HepG2 (cell line): ENCODE results near the gene PRDX5. TPM values are rescaled to one million over a fixed set of nuclear protein-coding genes. Genes with fewer than 3 reads are reported as not detected.

Experiments
- FOSL1 ChIP-seq: sonication (generic); formaldehyde crosslinking; IDR thresholded peaks from 2 replicates; pipeline ENCODE4 v1.9.0; 2021; ENCODE audit warnings: missing genetic modification reagents, borderline replicate concordance
- FOXA1 ChIP-seq, 2 experiments: fragments of 450-650 bp in 1 of 2; sonication (generic) in 1 of 2; formaldehyde crosslinking in 1 of 2; IDR thresholded peaks; 2 replicates each; pipeline versions ENCODE4 v1.4.0 to v1.6.1; 2016 to 2020; ENCODE audit warnings: missing genetic modification reagents in 1 of 2
- GABPB1 ChIP-seq: IDR thresholded peaks from 2 replicates; pipeline ENCODE4 v1.6.1; 2016; ENCODE audit warnings: mild to moderate bottlenecking, missing genetic modification reagents, moderate library complexity, missing compliant biosample characterization
- GTF3A ChIP-seq: sonication (generic); formaldehyde crosslinking; conservative IDR thresholded peaks from 2 replicates; pipeline ENCODE4 v1.4.0; 2020; ENCODE audit warnings: mild to moderate bottlenecking, missing genetic modification reagents
- KLF13 ChIP-seq: sonication (generic); formaldehyde crosslinking; IDR thresholded peaks from 2 replicates; pipeline ENCODE4 v1.4.0; 2020; ENCODE audit warnings: mild to moderate bottlenecking, missing genetic modification reagents
- PLRG1 ChIP-seq: fragments of 450-650 bp; conservative IDR thresholded peaks from 2 replicates; pipeline ENCODE4 v1.6.1; 2016
- RBM39 ChIP-seq: fragments of 200-400 bp; formaldehyde crosslinking; IDR thresholded peaks from one replicate; pipeline ENCODE4 v1.6.1; 2018; ENCODE audit warnings: antibody characterized with exemption, mild to moderate bottlenecking, low read depth, low read length; ENCODE audit not compliant: poor library complexity, severe bottlenecking
- RXRB ChIP-seq: IDR thresholded peaks from 2 replicates; pipeline ENCODE4 v1.6.1; 2016; ENCODE audit warnings: borderline replicate concordance, missing genetic modification reagents, missing compliant biosample characterization
- SALL1 ChIP-seq: sonication (generic); formaldehyde crosslinking; IDR thresholded peaks from 2 replicates; pipeline ENCODE4 v1.8.0; 2022; ENCODE audit warnings: mild to moderate bottlenecking, missing genetic modification reagents
- SMC3 ChIP-seq: IDR thresholded peaks from 2 replicates; pipeline ENCODE4 v1.6.1; 2011; ENCODE audit warnings: low read length, improper control_type of control experiment
- SRY ChIP-seq: sonication (generic); formaldehyde crosslinking; IDR thresholded peaks from 2 replicates; pipeline ENCODE4 v1.8.0; 2022; ENCODE audit warnings: mild to moderate bottlenecking, missing genetic modification reagents
- YY1 ChIP-seq: IDR thresholded peaks from 2 replicates; pipeline ENCODE4 v1.6.1; 2011; ENCODE audit warnings: low read length, low read depth, moderate library complexity, mild to moderate bottlenecking; ENCODE audit not compliant: insufficient read depth, insufficient replicate concordance
- ZBTB14 ChIP-seq: sonication (generic); formaldehyde crosslinking; IDR thresholded peaks from 2 replicates; pipeline ENCODE4 v1.4.0; 2020; ENCODE audit warnings: missing genetic modification reagents
- ZNF138 ChIP-seq: sonication (generic); formaldehyde crosslinking; IDR thresholded peaks from 2 replicates; pipeline ENCODE4 v1.5.0; 2020; ENCODE audit warnings: mild to moderate bottlenecking, low read depth, missing genetic modification reagents
- ZNF362 ChIP-seq: sonication (generic); formaldehyde crosslinking; IDR thresholded peaks from 2 replicates; pipeline ENCODE4 v1.4.0; 2020; ENCODE audit warnings: missing genetic modification reagents, mild to moderate bottlenecking, borderline replicate concordance
- ZNF44 ChIP-seq: sonication (generic); formaldehyde crosslinking; IDR thresholded peaks from 2 replicates; pipeline ENCODE4 v1.5.1; 2020; ENCODE audit warnings: mild to moderate bottlenecking, missing genetic modification reagents
- ZNF737 ChIP-seq: sonication (generic); formaldehyde crosslinking; IDR thresholded peaks from 2 replicates; pipeline ENCODE4 v1.5.0; 2020; ENCODE audit warnings: missing genetic modification reagents, mild to moderate bottlenecking, borderline replicate concordance
- polyA plus RNA-seq, 8 experiments: library from polyadenylated mRNA; depleted of rRNA in 3 of 8; stranded (reverse) in 7 of 8; unstranded in 1 of 8; fragments of >200 nt; fragmentation: Illumina TruSeq in 4 of 8; extraction: Trizol in 4 of 8; gene quantifications; 2 replicates each; pipeline versions ENCODE4 v1.2.1 to v1.2.3, GENCODE V29; 2011 to 2016; ENCODE audit warnings: low read depth in 4 of 8, missing spikeins in 1 of 8, mixed read lengths in 1 of 8; ENCODE audit not compliant: insufficient read depth in 1 of 8
- total RNA-seq, 5 experiments: library from RNA; depleted of rRNA; stranded (reverse); fragments of >200 nt; fragmentation: Illumina TruSeq; extraction: Trizol; gene quantifications; 2 replicates each; pipeline ENCODE4 v1.2.3, GENCODE V29; 2016; ENCODE audit warnings: low read depth in 1 of 5
- TF ChIP-seq, protein P1 (sequence below): sonication (generic); formaldehyde crosslinking; IDR thresholded peaks from 2 replicates; pipeline ENCODE4 v1.5.1; 2020; ENCODE audit warnings: missing genetic modification reagents, mild to moderate bottlenecking, borderline replicate concordance
- TF ChIP-seq, protein P2 (sequence below): sonication (generic); formaldehyde crosslinking; IDR thresholded peaks from 2 replicates; pipeline ENCODE4 v1.4.0; 2020; ENCODE audit warnings: mild to moderate bottlenecking, missing genetic modification reagents
- TF ChIP-seq, protein P3 (sequence below), 2 experiments: IDR thresholded peaks; 2 replicates each; pipeline ENCODE4 v1.6.1; 2011 to 2012; ENCODE audit warnings: low read length in 2 of 2, borderline replicate concordance in 1 of 2, low read depth in 1 of 2, mild to moderate bottlenecking in 1 of 2, moderate library complexity in 1 of 2

Gene PRDX5
- total and polyA plus RNA-seq, 2 of the 13 experiments (the other 11 are each of a cell fraction or from before 2014, with no cell fraction given), result 215 to 311 TPM

DNA sequence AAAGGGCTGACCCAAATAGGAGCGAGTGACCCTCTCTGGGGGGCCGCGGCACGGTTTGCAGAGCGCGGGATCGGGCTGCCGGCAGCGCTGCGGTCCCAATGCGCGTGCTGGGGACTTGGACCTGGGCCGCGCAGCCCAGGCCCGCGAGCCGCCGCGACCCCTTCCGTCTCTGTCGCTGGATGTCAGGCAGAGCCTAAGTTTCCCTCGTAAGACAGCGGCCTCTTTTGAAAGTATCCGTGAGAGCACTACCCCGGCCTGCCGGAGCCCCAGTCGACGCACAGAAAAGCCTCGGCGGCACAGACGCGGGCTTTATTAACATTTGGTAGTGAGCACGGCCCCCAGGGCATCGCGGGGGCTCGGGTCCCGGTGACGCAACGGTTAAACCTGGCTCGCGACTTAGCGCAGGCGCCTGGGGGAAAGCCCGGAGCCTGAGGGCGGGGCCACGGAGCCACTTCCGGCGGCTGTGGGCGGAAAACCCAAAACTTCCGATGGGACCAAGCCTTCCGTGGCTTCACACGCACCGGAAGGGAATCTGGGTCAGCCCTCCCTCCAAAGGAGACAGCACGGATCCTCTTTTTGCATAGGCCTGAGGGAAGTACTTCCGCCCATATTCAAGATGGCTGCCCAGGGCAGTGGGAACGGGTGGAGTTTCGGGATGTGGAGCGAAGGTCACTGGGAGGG lies 48.2 kb upstream of the PRDX5 start (continued):
- TF ChIP-seq SRY (no peak), SMC3 (no peak), RXRB (CRISPR knock-in tag) (peak; percentile 93), ZNF44 (CRISPR knock-in tag) (no peak), GABPB1 (CRISPR knock-in tag) (peak; percentile 98), FOXA1 (IDR thresholded peaks at IDR 0.05) (no peak), FOXA1 (CRISPR knock-in tag; IDR thresholded peaks at IDR 0.05) (no peak), FOSL1 (CRISPR knock-in tag) (no peak), YY1 (peak; percentile 100), SALL1 (CRISPR knock-in tag) (no peak; the same call in 1 of the 2 replicates), RBM39 (peak; percentile 77), ZNF737 (CRISPR knock-in tag) (no peak), GTF3A (CRISPR knock-in tag) (no peak; the same call in 1 of the 2 replicates), KLF13 (CRISPR knock-in tag) (no peak), ZBTB14 (CRISPR knock-in tag) (peak; percentile 71; the same call in 1 of the 2 replicates), ZNF362 (CRISPR knock-in tag) (no peak; the same call in 1 of the 2 replicates), ZNF138 (CRISPR knock-in tag) (no peak), PLRG1 (no peak)
- TF ChIP-seq, protein P1, sequence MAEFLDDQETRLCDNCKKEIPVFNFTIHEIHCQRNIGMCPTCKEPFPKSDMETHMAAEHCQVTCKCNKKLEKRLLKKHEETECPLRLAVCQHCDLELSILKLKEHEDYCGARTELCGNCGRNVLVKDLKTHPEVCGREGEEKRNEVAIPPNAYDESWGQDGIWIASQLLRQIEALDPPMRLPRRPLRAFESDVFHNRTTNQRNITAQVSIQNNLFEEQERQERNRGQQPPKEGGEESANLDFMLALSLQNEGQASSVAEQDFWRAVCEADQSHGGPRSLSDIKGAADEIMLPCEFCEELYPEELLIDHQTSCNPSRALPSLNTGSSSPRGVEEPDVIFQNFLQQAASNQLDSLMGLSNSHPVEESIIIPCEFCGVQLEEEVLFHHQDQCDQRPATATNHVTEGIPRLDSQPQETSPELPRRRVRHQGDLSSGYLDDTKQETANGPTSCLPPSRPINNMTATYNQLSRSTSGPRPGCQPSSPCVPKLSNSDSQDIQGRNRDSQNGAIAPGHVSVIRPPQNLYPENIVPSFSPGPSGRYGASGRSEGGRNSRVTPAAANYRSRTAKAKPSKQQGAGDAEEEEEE (CRISPR knock-in tag), result no peak; the same call in 1 of the 2 replicates
- TF ChIP-seq, protein P2, sequence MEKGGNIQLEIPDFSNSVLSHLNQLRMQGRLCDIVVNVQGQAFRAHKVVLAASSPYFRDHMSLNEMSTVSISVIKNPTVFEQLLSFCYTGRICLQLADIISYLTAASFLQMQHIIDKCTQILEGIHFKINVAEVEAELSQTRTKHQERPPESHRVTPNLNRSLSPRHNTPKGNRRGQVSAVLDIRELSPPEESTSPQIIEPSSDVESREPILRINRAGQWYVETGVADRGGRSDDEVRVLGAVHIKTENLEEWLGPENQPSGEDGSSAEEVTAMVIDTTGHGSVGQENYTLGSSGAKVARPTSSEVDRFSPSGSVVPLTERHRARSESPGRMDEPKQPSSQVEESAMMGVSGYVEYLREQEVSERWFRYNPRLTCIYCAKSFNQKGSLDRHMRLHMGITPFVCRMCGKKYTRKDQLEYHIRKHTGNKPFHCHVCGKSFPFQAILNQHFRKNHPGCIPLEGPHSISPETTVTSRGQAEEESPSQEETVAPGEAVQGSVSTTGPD, result no peak; the same call in 1 of the 2 replicates
- TF ChIP-seq, protein P3, sequence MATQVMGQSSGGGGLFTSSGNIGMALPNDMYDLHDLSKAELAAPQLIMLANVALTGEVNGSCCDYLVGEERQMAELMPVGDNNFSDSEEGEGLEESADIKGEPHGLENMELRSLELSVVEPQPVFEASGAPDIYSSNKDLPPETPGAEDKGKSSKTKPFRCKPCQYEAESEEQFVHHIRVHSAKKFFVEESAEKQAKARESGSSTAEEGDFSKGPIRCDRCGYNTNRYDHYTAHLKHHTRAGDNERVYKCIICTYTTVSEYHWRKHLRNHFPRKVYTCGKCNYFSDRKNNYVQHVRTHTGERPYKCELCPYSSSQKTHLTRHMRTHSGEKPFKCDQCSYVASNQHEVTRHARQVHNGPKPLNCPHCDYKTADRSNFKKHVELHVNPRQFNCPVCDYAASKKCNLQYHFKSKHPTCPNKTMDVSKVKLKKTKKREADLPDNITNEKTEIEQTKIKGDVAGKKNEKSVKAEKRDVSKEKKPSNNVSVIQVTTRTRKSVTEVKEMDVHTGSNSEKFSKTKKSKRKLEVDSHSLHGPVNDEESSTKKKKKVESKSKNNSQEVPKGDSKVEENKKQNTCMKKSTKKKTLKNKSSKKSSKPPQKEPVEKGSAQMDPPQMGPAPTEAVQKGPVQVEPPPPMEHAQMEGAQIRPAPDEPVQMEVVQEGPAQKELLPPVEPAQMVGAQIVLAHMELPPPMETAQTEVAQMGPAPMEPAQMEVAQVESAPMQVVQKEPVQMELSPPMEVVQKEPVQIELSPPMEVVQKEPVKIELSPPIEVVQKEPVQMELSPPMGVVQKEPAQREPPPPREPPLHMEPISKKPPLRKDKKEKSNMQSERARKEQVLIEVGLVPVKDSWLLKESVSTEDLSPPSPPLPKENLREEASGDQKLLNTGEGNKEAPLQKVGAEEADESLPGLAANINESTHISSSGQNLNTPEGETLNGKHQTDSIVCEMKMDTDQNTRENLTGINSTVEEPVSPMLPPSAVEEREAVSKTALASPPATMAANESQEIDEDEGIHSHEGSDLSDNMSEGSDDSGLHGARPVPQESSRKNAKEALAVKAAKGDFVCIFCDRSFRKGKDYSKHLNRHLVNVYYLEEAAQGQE (IDR thresholded peaks at IDR 0.05; ENCODE audit: borderline replicate concordance in 1 of 2, low read depth in 1 of 2, low read length in 2 of 2), result no peak
